ENCODE measurements around the gene SLC9A5.

SLC9A5 gene

DNA sequence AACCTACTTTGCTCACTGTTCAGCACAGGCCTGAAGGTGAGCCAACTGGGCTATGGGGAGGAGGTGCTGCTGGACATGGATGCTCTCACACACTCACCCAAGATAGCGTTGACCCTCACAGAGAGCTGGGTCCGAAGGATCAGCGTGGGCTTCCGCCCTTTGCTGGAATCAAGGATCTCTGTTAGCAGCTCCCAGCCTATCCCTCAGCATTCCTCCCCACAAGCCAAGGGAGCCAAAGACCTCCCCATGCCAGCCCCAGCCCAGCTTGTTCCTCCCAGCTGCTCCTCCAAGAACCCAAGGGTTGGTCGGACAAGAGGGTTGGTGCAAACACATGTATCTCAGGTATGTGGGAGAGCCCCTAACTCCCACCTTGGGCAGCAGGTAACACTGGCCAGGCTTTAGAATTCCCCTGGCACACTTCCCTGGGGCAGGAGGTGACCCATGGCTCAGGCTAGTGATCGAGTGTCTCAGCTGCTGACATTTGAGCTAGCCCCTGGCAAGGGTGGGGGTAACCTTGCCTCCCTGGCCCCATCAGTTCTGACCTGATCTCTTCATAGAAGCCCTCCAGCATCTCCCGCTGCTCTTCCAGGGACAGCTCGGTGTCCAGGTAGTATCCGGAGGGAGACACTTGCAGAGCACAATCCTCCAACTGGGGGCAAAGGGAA, 9.8 kb upstream of the SLC9A5 start:
- no peak for DNase-seq

DNA sequence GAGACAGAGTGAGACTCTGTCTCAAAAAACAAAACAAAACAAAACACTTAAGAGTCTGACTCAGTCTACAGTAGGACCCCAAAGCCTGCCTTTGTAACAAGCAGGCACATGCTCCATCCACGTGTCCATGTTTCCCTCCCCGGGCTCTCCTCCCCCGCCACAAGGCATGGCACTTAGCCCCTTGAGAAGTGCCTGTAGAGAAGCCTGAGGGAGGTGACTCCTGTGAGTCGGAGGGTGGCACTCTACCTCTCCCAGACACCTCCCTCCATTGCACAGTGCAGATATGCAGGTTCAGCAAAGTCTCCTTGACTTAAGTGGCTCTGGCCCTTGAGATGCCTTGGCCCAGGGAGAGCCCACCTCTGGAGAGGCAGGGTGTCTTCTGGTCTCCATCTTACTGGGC, 8.3 kb upstream of the SLC9A5 start:
- no peak for DNase-seq

DNA sequence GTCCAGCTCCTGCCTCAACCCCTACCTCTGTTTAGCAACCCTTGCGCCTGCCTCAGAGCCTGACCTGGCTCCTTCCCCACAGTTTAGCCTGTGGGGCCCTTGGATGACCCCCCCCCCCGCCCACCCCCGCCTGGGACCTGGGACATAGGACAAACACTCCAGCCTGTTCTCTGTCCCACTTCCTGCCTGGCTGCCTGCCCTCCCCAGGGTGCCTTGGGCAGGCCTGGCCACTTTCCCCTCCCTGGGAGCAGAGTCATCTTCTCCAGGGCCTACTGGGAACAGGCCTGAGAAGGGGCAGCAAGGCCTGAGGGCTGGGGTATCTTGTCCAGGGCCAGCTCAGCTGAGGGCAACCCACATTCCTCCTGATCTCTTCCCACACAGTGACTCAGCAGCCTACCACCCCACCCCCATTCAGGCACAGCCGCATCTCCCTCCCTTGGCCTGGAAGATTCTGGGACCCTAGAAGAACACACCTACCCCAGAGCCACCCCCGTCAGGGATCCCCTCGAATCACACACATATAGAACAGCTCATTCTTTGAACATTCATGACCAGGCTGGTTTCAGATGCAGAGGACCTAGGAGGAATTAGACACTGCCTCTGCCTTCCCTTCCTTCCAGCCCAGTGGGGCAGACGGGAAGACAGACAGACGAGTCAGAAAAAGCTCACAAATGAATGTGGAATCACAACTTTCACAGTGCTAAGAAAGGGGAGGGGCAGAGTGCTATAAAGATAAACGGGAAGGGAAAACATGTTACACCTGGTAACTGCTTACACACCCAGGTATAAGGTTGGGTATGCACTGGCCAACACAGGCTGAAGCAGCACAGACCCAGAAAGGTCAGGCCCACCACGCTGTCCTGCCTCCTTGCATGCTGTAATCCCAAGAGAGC, 7.5 kb upstream of the SLC9A5 start:
- DNase-seq = no peak

DNA sequence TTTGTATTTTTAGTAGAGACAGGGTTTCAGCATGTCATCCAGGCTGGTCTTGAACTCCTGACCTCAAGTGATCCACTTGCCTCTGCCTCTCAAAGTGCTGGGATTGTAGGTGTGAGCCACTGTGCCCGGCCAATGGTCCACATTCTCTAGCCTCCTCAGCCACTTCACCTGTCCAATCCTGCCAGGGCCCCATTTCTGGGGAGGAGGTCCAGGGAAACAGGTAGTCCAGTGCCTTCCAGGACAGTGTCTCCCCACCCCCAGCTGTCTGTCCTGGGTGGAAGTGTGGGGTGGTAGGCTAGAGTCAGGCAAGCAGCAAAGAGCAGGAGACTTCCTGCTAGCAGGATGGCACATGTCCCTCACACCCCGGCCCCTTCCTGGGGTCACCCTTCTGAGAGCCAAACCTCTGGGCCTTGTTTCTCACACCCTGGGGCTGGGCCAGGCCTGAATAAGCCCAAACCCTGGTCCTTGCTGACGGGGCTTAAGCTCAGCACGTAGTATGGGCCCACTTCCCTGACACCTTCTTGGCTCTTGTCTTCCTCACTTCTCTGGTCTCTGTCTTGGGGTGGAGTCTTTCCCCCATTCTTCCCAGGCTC, 6.5 kb upstream of the SLC9A5 start:
- no peak for DNase-seq

DNA sequence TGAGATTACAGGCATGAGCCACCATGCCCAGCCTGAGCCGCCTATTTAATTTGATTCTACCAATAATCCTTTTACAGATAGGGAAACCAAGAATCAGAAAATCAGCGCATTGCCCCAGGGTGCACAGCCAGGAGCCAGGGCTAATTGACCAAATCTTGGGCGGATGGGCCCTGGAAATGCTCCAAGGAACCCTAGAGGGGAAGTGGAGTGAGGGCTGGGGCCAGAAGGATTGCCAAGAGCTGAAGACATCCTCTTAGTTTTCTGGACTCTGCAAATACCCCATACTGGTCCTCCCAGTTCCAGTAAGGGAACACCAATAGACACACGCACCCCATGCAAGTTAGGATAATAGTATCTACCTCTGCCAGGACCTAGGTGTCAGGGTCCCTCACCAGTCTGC, 5.3 kb upstream of the SLC9A5 start:
- DNase-seq = no peak

DNA sequence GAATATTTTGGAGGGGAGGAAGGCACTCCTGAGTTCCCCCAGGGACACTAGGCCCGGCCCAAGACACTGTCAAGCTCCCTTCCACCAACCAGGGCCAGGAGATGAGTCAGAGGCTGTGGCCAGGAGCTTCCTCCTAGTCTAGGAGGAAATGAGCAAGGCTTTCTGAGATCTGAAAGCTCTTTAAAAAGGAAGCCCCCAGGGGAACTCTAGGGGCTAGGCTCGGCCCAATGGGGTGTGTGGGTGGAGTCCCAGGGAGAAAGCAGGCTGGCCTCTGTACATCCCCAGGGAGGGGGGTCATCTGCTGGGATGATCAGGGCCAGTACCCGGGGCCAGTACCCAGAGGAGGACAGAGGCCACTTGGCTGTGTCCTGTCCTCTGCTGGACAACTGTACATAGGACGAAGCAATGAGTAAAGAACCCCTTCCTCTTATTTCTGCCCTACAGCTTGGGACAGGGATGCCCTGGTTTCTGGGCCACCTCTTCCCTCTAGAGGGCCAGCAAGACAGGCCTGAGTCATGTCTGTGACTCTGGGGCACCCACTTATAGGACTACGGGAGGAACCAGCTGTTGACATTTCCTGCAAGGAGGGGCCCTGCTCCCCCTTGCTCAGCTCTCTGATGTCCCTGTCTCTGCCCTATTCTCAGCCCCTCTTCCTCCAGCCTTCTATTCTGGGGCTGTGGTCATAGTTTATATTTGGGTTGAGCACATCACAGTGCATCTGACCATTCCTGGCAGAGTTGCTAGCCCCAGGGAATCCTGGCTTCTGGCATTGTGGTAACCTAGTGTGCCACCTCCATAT, 4.2 kb upstream of the SLC9A5 start:
- peak; percentile 78 for DNase-seq

DNA sequence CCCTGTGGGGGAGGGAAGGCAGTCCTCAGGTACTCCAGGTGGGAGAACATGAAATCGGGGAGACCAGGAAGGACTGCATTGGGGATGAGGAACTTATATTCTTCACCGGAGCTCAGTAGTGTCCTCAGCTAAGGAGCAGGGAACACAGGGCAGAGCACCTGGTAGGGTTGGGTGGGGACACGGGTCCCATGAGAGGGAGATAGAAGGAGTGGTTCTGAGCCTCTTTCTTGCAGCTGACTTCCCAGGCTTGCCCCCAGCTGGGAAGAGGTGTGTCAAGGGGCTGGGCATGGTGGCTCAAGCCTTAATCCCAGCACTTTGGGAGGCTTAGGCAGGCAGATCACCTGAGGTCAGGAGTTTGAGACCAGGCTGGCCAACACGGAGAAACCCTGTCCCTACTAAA, 3.6 kb upstream of the SLC9A5 start:
- DNase-seq = no peak

DNA sequence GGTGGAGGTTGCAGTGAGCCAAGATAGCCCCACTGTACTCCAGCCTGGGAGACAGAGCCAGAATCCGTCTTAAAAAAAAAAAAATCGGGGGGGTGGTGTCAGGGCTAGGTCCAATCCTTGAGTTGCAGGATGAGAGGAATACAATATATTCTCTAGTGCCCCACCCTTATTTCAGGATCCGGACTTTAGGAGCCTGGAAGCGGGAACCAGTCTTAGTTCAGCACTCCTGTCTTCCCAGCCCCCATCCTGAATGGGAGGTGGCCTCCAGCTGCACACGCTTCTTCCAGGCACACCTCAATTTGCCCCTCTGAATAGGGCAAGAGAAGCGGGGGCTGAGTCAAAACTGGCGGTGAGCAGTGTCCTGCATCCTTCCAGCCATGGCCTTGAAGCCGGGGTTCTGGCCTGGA, 3.1 kb upstream of the SLC9A5 start:
- no peak for DNase-seq

DNA sequence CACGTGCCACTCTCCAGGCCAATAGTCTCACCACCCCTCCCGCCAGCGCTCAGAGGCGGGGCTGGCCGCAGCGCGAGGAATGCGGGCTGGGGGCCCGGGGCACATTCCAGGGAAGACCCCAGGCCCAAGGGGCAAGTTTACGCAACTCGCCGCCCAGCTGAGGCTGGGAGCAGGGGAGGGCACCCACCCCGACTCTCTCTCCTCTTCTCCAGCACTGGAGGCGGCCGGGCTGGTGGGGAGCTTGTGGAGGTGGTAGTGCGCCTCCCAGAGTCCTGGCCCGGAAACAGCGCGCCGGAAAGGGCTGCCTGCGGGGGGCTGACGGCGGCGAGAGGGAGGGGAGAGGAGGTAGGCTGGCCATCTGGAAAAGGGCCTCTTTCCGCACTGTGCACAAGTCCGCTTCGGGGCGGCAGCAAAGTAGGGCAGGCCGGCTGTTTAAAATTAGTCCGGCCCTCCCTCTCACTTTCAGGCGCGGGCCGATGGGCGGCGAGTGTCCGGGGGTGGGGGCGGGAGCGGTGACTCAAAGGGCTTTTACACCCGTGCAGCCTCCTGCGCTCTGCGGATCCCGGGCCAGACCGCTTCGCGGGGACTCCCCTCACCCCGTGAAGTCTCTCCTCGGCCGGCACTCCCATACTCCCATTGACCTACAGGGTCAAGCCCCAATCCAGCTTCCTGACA, 2.6 kb upstream of the SLC9A5 start:
- DNase-seq = peak; percentile 31

DNA sequence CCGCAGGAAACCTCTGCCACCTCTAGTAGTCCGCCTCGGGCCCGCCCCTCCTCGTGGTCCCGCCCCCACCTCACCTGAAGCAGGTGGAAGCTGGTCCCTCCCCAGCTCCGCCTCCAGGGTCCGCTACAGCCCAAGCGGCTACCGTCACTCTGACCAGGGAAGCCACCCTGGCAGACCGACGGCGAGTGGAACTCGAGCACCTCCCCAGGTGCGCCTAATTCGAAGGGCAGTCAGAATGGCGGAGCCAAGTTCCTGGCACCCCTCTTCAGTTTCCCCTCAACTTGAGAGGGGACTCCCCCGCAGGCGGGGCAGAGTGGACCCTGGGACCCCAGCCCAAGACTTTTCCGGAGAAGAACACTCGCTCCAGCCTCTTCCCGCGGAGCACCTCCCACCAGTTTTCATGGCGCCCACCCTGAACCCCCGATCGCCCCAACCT, 2.0 kb upstream of the SLC9A5 start:
- DNase-seq = no peak

DNA sequence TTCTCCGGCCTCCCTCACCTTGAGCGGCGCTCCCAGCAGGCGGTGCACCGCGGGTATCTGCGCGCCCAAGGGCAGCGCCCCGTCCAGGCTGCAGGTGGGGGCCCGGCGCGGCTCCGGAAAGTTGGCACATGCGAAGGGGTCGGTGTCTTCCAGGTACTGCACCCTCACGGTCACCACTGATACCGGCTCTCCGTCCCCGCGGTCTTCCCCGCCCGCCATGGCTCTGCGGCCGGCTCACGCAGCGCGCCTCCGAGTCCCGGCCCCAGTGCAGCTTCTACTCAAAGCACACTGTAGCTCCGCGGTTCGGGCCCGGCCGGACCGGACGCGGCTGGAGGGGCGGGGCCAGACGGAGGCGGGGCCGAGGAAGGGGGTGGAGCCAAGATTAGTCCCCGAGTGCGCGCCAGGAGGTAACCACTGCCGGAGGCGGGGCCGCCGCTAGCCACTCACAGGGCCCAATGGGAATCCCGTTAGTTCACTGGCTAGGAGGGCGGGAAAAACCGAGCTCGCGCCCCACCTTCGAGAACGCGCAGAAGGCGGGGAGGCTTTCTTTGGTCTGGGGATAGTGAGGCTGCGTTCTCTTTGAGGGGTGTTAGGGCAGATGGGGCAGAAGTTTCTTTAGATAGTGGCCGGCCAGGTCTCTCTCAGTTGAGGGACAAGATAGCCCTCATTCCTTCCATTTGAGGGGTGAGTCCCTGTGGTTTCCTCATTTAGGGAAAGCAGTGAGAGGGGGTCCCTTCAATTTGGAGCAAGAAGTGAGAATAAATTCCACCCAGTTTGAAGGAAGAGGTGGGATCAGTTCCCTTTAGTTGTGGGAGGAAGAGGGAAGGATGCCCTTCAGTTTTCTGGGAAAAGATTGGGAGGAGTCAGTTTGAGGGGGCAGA, 1.3 kb upstream of the SLC9A5 start, which contains the start of gene FHOD1:
FHOD1 (minus strand) TSS at position 290 of the 881 bp plus-strand sequence; CDS start at position 219, 71 bp downstream.
- peak; percentile 97 for DNase-seq

DNA sequence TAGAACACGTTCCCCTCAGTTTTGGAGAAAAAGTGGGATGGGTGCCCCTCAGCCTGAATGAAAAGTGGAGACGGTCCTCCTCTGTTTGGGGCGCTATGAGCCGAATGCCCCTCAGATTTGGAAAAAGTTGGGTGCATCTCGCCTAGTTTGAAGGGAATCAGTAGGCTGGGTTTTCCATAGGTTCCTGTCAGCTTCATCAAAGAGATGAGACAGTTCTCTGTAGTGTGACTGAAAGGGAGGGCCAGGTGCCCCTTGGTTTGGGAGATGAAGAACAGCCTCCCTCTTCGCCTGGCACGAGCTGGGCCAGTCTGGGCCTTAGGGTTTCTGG, 742 bp upstream of the SLC9A5 start:
- no peak for DNase-seq

DNA sequence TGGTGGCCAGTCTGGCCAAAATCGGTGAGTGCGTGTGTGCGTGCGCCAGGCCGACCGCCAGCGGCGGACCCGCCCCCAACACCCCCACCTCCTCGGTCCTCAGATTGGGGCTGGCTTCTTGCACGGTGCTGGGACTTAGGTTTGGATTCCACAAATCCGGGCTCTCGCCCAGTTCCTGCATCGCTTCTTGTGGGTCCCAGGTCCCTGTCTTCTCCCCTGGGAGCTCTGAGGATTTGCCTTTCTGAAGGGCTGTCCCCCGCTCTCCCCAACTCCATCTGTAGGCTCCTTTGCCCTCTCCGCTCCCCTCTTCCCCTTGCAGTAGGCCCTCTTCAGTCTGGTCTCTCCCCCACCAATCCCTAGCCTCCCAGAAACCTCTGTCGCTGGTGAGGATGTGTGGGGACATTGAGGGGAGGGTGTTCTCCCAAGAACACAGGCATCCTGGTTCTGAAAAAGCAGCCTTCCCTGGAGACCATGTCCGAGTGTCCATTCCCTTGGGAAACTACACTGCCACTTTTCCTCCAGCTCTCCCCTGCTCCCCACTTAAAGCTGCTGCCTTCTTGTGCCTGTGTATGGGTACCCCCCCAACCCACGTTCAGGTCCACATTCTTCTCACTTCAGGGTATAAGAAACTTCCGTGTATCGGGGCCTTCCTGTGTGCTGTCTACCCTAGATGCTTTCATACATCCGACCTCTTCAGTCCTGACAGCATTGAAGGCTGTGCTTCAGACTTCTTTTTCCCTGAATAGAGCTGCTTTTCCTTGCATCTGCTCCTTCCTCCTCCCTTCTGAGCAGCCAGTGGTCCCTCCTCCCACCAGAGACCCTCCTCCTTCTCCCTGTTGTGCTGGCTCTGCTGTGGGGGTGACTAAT, 632 bp downstream of the SLC9A5 start:
- DNase-seq = no peak

DNA sequence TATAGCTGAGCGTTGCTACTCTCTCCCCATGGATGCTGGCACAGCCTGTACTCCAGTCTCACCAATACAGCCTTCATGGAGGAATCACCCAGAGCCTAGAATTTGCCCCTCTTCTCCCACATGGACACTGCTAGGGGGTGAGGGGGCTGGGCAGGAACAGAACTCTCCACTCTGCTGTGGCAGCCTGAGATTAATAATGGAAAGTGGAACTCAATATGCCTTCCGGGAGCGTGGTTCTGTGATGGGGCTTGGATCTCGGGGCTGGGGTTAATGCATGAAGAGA, 1.2 kb downstream of the SLC9A5 start:
- no peak for DNase-seq

DNA sequence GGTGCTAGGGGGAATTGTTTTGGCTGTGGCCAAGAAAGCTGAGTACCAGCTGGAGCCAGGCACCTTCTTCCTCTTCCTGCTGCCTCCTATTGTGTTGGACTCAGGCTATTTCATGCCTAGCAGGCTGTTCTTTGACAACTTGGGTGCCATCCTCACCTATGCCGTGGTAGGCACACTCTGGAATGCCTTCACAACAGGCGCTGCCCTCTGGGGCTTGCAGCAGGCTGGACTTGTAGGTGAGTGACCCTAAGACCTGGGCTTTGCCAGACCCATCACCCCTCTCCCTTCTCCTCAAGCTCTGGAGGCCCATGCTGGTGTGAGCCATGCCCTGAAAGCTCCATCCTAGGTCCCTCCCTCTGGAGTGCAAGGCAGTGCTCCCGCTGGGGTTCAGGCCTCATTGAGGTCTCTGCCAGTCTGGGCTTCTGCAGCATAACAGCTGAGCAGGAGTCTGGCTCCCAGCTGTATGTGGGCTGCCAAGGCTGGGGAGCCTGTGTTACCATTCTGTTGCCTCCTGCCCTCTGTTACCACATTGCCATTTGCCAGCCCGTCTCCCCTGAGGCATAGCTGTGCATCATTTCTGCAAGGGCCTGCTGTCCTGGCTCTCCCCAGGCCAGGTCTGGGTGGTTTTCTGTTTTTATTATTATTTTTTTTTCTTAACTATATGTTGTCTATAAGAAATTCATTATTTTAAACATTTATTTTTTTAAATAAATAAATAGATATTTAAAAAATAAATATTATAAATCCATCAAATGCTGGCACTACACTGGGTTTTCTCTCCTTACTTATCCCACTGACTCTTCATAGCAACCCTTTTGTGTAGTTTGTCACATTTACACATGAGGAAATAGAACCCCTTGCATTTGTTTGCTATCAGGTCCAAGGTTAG, 4.1 kb downstream of the SLC9A5 start:
- DNase-seq = no peak

DNA sequence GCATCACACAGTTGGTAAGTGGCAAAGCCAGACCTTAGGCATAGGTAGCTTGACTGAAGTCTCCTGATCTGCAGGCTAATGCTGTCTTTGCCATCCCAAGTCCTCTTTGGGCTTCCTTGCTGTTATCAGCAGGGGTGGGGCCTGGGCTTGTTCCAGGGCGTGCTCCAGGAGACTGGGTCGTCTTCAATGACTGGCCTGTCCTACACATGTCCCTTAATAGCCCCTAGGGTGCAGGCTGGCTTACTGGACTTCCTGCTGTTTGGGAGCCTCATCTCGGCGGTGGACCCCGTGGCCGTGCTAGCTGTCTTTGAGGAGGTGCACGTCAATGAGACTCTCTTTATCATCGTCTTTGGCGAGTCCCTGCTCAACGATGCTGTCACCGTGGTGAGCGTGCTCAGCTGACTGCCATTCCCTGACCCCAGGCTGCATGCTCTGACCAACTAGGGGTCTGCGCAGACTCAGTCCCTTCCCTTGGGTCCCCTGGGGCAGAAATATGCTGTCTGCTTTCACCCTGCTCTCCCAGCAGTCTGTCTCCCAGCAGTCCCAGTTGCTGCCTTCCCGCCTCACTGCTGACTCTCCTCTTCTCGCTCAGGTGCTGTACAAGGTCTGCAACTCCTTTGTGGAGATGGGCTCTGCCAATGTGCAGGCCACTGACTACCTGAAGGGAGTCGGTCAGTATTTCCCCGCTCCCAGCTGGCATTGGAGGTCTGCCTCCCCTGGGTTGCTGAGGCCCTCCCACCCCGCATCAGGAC, 6.2 kb downstream of the SLC9A5 start:
- no peak for DNase-seq

DNA sequence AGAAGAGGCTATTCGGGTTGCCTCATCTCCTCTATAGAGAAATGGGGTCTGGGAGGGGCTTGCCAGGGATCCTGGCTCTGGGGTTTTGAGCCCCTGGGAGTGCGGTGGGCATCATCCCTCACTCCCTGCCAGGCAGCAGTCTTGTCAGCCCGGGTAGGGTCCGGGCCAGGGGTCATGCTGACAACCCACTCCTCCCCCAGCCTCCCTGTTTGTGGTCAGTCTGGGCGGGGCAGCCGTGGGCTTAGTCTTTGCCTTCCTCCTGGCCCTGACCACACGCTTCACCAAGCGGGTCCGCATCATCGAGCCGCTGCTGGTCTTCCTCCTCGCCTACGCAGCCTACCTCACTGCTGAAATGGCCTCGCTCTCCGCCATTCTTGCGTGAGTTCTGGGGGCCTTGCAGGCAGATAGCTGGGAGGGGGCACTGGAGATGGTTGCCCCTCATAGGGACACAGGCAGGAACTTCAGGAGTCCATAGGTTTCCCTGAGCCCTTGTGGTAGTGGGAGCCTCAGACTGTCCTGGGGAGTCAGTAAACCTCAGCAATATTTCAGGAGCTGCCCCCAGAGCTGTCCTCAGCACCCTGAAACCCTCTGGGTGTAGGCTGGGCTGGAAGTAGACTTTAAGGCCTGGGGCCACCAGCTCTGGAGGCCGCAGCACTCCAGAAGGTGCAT, 6.9 kb downstream of the SLC9A5 start:
- DNase-seq = no peak

DNA sequence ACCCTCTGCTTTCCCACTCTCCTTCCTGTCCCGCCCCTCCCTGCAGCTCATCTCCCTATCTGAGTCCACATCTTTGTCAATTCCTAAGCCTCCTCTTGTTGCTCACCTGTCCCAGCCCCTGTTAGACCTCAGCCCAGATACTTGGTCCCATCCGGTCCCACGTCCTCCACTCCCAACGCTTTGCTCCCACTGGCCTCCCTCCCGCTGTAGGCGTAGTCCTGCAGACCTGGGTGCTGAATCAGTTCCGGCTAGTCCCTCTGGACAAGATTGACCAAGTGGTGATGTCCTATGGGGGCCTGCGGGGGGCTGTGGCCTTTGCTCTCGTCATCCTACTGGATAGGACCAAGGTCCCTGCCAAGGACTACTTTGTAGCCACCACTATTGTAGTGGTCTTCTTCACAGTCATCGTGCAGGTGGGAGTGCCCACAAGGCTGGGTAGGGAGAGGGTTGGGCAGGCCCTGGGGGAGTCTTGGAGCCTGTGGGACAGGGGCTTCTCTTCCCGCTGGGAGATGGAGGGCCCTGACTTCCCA, 8.0 kb downstream of the SLC9A5 start:
- DNase-seq = no peak

All from activated gamma-delta T cell treated with Interleukin-2 at 50 U/mL for 16 hours (primary cell).